Upper lobe of left lung (tissue), 4 donors: ENCODE measurements around the gene ALX4.

Experiments
- CTCF ChIP-seq, 6 experiments: fragments of 450-650 bp in 4 of 6; fragments of 200-600 bp in 2 of 6; sonication (generic) in 2 of 6; IDR thresholded peaks; one replicate each; pipeline ENCODE4 v1.5.1; 2016 to 2019; ENCODE audit warnings: antibody characterized with exemption in 6 of 6
- EP300 ChIP-seq, 4 donors: sonication (generic); formaldehyde crosslinking; IDR thresholded peaks; one replicate each; pipeline ENCODE4 v1.5.1; 2017; ENCODE audit warnings: antibody characterized with exemption in 4 of 4, control low read depth in 2 of 4
- POLR2A ChIP-seq, 4 donors: fragments of 450-650 bp; IDR thresholded peaks; one replicate each; pipeline ENCODE4 v1.5.1; 2016 to 2017; ENCODE audit warnings: antibody characterized with exemption in 4 of 4, mild to moderate bottlenecking in 2 of 4

DNA sequence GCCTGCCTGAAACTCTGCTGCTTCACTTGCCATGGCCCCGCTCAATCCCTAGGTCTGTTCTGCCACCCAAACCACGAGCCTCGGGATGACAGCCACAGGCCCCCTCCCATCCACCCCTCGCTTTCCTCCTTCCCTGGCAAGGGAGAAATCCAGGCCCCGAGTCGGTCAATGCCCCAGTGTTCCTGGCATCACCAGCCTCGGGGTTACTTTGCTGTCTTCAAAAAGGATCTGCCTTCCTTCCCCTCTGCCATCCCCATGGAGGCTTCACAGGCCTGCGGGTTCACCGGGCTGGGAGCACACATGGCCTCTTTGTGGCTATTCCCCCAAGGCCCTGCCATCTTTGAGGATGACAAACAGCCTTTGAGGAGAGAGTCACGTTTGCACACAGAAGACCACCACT lies 38.8 kb upstream of the ALX4 start:
- no peak for TF ChIP-seq CTCF (IDR thresholded peaks at IDR 0.05)
- no peak for TF ChIP-seq EP300 (IDR thresholded peaks at IDR 0.05)
- no peak for TF ChIP-seq POLR2A (IDR thresholded peaks at IDR 0.05)
